BE2C (cell line): ENCODE data around the gene CEP43.

ENCODE experiments used
- DNase-seq: peaks from one replicate; pipeline ENCODE4 v3.0.0-alpha.2; 2020
- H3K27me3 ChIP-seq: fragments of 250-450 bp; sonication (Bioruptor Pico); 2 replicates; pipeline ENCODE4 v1.5.1; 2020; ENCODE audit warnings: mild to moderate bottlenecking
- H3K36me3 ChIP-seq: fragments of 250-450 bp; sonication (Bioruptor Pico); 2 replicates; pipeline ENCODE4 v1.5.1; 2020; ENCODE audit warnings: mild to moderate bottlenecking
- H3K4me1 ChIP-seq: fragments of 250-450 bp; sonication (Bioruptor Pico); 2 replicates; pipeline ENCODE4 v1.5.1; 2020
- H3K4me3 ChIP-seq: 2 replicates; pipeline ENCODE4 v1.5.1; 2011; ENCODE audit warnings: low read depth, low read length
- H3K9me3 ChIP-seq: fragments of 250-450 bp; sonication (Bioruptor Pico); 2 replicates; pipeline ENCODE4 v1.5.1; 2020
- TF ChIP-seq, protein P1 (sequence below): IDR thresholded peaks from 2 replicates; pipeline ENCODE4 v1.5.1; 2012; ENCODE audit warnings: mild to moderate bottlenecking, low read depth, low read length

The CEP43 gene

DNA sequence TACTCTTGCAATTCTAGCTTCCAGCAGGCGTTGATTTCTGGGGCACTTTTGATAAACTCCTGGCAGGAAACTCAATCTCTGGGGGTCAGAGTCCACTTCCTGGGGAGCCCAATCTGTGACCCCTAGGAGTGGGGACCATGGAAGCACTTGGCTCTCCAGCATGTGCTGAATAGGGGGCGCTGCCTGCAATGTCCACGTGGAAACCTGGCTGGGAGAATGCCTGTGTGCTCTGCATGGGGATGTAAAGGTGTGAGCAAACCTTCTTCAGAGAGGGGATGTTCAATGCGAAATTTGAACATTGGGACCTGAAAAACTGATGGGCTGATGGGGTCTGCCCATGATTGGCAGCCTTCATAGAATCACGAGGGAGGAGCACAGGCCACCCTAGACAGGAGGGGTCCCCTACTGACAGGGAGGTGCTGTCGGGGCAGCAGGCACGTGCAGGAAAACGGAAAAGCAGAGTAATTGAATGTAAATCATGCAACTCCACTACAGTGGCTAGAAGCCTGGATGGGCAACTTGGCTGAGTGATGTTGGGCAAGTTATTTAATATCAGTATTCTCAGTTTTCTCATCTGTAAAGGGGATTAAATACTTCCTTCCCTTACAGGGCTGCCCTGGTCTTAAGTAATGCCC lies 47.8 kb downstream of the CEP43 start:
- Histone ChIP-seq H3K9me3 (no peaks in the 10 kb centered on the region), H3K4me1 (no peaks in the 10 kb centered on the region), H3K27me3 (no peaks in the 10 kb centered on the region), H3K36me3 (peaks cover 3% of the 10 kb centered on the region), H3K4me3 (no peak overlapping the region)
- TF ChIP-seq, protein P1, sequence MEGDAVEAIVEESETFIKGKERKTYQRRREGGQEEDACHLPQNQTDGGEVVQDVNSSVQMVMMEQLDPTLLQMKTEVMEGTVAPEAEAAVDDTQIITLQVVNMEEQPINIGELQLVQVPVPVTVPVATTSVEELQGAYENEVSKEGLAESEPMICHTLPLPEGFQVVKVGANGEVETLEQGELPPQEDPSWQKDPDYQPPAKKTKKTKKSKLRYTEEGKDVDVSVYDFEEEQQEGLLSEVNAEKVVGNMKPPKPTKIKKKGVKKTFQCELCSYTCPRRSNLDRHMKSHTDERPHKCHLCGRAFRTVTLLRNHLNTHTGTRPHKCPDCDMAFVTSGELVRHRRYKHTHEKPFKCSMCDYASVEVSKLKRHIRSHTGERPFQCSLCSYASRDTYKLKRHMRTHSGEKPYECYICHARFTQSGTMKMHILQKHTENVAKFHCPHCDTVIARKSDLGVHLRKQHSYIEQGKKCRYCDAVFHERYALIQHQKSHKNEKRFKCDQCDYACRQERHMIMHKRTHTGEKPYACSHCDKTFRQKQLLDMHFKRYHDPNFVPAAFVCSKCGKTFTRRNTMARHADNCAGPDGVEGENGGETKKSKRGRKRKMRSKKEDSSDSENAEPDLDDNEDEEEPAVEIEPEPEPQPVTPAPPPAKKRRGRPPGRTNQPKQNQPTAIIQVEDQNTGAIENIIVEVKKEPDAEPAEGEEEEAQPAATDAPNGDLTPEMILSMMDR = no peak
- DNase-seq = no peak

GRCh38 chr6:167047554-167047953 lies 48.4 kb downstream of the CEP43 start:
- TF ChIP-seq, protein P1 = no peak
- Histone ChIP-seq H3K36me3 (no peaks in the 10 kb centered on the region; the same call in none of the 2 replicates), H3K4me1 (no peaks in the 10 kb centered on the region), H3K9me3 (no peaks in the 10 kb centered on the region), H3K27me3 (no peaks in the 10 kb centered on the region), H3K4me3 (no peak overlapping the region)
- no peak for DNase-seq
